WTC11 (cell line): Measurements from ENCODE around the gene CNKSR3. TPM values are rescaled to one million over a fixed set of nuclear protein-coding genes. Genes with fewer than 3 reads are reported as not detected.

Source experiments
- ATAC-seq: fragments of 200-7000 bp; cut with Tn5 transposase; 2 replicates; pipeline ENCODE4 v1.10.0; 2021; ENCODE audit warnings: mild to moderate bottlenecking, moderate library complexity
- CTCF ChIA-PET: fragments of 300-600 bp; sonication (Branson Sonifier 250); formaldehyde crosslinking; loops from one replicate; lab custom pipeline; 2021; ENCODE audit warnings: antibody characterized with exemption; lab: Charles Lee
- POLR2A ChIA-PET: fragments of 350-600 bp; sonication (Branson Sonifier 250); formaldehyde crosslinking; loops from one replicate; lab custom pipeline; 2021; ENCODE audit warnings: antibody characterized with exemption; lab: Charles Lee
- DNase-seq: peaks from one replicate; pipeline ENCODE4 v3.0.0; 2021; ENCODE audit warnings: low spot score
- H3K27ac Mint-ChIP-seq: 2 replicates; pipeline ENCODE4 v1.8.0; 2021; ENCODE audit warnings: mixed read lengths
- H3K27me3 Mint-ChIP-seq: 2 replicates; pipeline ENCODE4 v1.8.0; 2021; ENCODE audit warnings: low read depth, mild to moderate bottlenecking, moderate library complexity, mixed read lengths
- H3K36me3 Mint-ChIP-seq: 2 replicates; pipeline ENCODE4 v1.8.0; 2021; ENCODE audit warnings: mixed read lengths
- H3K4me1 Mint-ChIP-seq: 2 replicates; pipeline ENCODE4 v1.8.0; 2022; ENCODE audit warnings: mixed read lengths
- H3K4me3 Mint-ChIP-seq: 2 replicates; pipeline ENCODE4 v1.8.0; 2021; ENCODE audit warnings: mild to moderate bottlenecking, moderate library complexity, mixed read lengths
- H3K9me3 Mint-ChIP-seq: 2 replicates; pipeline ENCODE4 v1.8.0; 2021; ENCODE audit warnings: mixed read lengths
- AR ChIP-seq: fragments of 250-450 bp; sonication (Bioruptor Pico); IDR thresholded peaks from 2 replicates; pipeline ENCODE4 v1.9.0; 2021; ENCODE audit warnings: mild to moderate bottlenecking
- CDX4 ChIP-seq: fragments of 250-450 bp; sonication (Bioruptor Pico); IDR thresholded peaks from 2 replicates; pipeline ENCODE4 v1.9.0; 2021; ENCODE audit warnings: moderate library complexity, mild to moderate bottlenecking, inconsistent platforms, borderline replicate concordance
- CREM ChIP-seq: sonication (generic); formaldehyde crosslinking; IDR thresholded peaks from 2 replicates; pipeline ENCODE4 v1.8.1; 2022; ENCODE audit warnings: mild to moderate bottlenecking, missing genetic modification reagents, moderate library complexity
- E2F4 ChIP-seq: sonication (generic); formaldehyde crosslinking; IDR thresholded peaks from 2 replicates; pipeline ENCODE4 v1.8.1; 2022; ENCODE audit warnings: low read depth, mild to moderate bottlenecking, moderate library complexity, missing genetic modification reagents, borderline replicate concordance
- EMX1 ChIP-seq: fragments of 250-450 bp; sonication (Bioruptor Pico); IDR thresholded peaks from 2 replicates; pipeline ENCODE4 v1.8.0; 2021; ENCODE audit warnings: mild to moderate bottlenecking
- ESRRA ChIP-seq: sonication (generic); formaldehyde crosslinking; IDR thresholded peaks from 2 replicates; pipeline ENCODE4 v1.8.1; 2022; ENCODE audit warnings: mild to moderate bottlenecking, missing genetic modification reagents, borderline replicate concordance
- FOXP1 ChIP-seq: sonication (generic); formaldehyde crosslinking; IDR thresholded peaks from 2 replicates; pipeline ENCODE4 v1.8.0; 2022; ENCODE audit warnings: missing genetic modification reagents, mild to moderate bottlenecking, moderate library complexity, borderline replicate concordance
- GRHL2 ChIP-seq: fragments of 250-450 bp; sonication (Bioruptor Pico); IDR thresholded peaks from 2 replicates; pipeline ENCODE4 v1.8.0; 2022; ENCODE audit warnings: mild to moderate bottlenecking, moderate library complexity; ENCODE audit not compliant: insufficient replicate concordance, severe bottlenecking
- IRF1 ChIP-seq: sonication (generic); formaldehyde crosslinking; IDR thresholded peaks from 2 replicates; pipeline ENCODE4 v1.8.0; 2023; ENCODE audit warnings: missing genetic modification reagents
- SMAD4 ChIP-seq: sonication (generic); formaldehyde crosslinking; IDR thresholded peaks from 2 replicates; pipeline ENCODE4 v1.8.0; 2022; ENCODE audit warnings: mild to moderate bottlenecking, missing genetic modification reagents
- SOX15 ChIP-seq: fragments of 250-450 bp; sonication (Bioruptor Pico); IDR thresholded peaks from 2 replicates; pipeline ENCODE4 v1.9.0; 2021; ENCODE audit warnings: mild to moderate bottlenecking
- ZNF512 ChIP-seq: sonication (generic); formaldehyde crosslinking; IDR thresholded peaks from 2 replicates; pipeline ENCODE4 v1.8.1; 2022; ENCODE audit warnings: missing genetic modification reagents, borderline replicate concordance
- ZNF532 ChIP-seq: fragments of 250-450 bp; sonication (Bioruptor Pico); IDR thresholded peaks from 2 replicates; pipeline ENCODE4 v1.9.0; 2021; ENCODE audit warnings: mild to moderate bottlenecking, borderline replicate concordance
- total RNA-seq: library from RNA; stranded (reverse); gene quantifications from 3 replicates; pipeline ENCODE4 v1.2.3, GENCODE V29; 2021

Gene CNKSR3
- total RNA-seq, 1 experiment from 2014 or later: 5.7 TPM

- TF ChIP-seq ZNF512 (no peak), E2F4 (CRISPR knock-in tag) (no peak)
Observed at GRCh38 chr6:154518396-154518795, 7.9 kb upstream of the CNKSR3 start (continued).

- no peak for DNase-seq
- peaks cover 33% of the 10 kb centered on the region for H3K27me3 Mint-ChIP-seq
- no peaks in the 10 kb centered on the region for H3K36me3 Mint-ChIP-seq
- ChIA-PET POLR2A (no interaction called here), CTCF (interaction anchor here (1.1 kb wide), 1 partner anchor 16 kb away, joined by 11 read pairs; no protein-coding TSS in a partner anchor)
- TF ChIP-seq FOXP1 (CRISPR knock-in tag): no peak
- TF ChIP-seq SOX15 (CRISPR knock-in tag): no peak
- no peak for TF ChIP-seq EMX1 (CRISPR knock-in tag)
- no peak for TF ChIP-seq ESRRA
- no peak for TF ChIP-seq SMAD4 (CRISPR knock-in tag)
- TF ChIP-seq IRF1 (CRISPR knock-in tag): no peak
- TF ChIP-seq AR (CRISPR knock-in tag): no peak
- no peak for TF ChIP-seq CREM (CRISPR knock-in tag)
- TF ChIP-seq ZNF532 (CRISPR knock-in tag): no peak
- TF ChIP-seq GRHL2 (CRISPR knock-in tag): no peak
- no peak for TF ChIP-seq CDX4 (CRISPR knock-in tag)
- TF ChIP-seq, all 79 proteins: peak for 0
- H3K9me3 Mint-ChIP-seq: no peaks in the 10 kb centered on the region
- peaks cover 42% of the 10 kb centered on the region for H3K4me1 Mint-ChIP-seq
- H3K4me3 Mint-ChIP-seq: no peak overlapping the region
- no peak overlapping the region for H3K27ac Mint-ChIP-seq
- ATAC-seq: peak; percentile 30; the same call in 1 of the 2 replicates
Observed at GRCh38 chr6:154516276-154516675, 5.8 kb upstream of the CNKSR3 start.
